HCT116 (cell line): ENCODE measurements around the gene GAGE12E.
"Not testable (repeated sequence)": the region's sequence is repeated elsewhere in the genome, so short reads cannot be mapped to it uniquely, and the experiment has no call there.

ENCODE experiments used
- CEBPB ChIP-seq: IDR thresholded peaks from 2 replicates; pipeline ENCODE4 v1.6.1; 2012; ENCODE audit warnings: low read depth
- CTCF ChIP-seq, 3 experiments: fragments of 200-600 bp in 1 of 3; sonication (generic) in 1 of 3; IDR thresholded peaks in 2 of 3; conservative IDR thresholded peaks in 1 of 3; 2 replicates each; pipeline ENCODE4 v1.5.1; 2012 to 2017; ENCODE audit warnings: low read depth in 2 of 3, low read length in 2 of 3, antibody characterized with exemption in 1 of 3, borderline replicate concordance in 1 of 3, control low read depth in 1 of 3, mild to moderate bottlenecking in 1 of 3, mixed read lengths in 1 of 3, mixed run types in 1 of 3, moderate library complexity in 1 of 3; ENCODE audit not compliant: insufficient read depth in 1 of 3
- EZH2 ChIP-seq: fragments of 200-600 bp; sonication (generic); IDR thresholded peaks from 2 replicates; pipeline ENCODE4 v1.6.1; 2017; ENCODE audit warnings: antibody characterized with exemption, mixed run types
- EZH2phosphoT487 ChIP-seq: fragments of 200-600 bp; IDR thresholded peaks from 2 replicates; pipeline ENCODE4 v1.6.1; 2018; ENCODE audit warnings: antibody characterized with exemption, borderline replicate concordance
- MAX ChIP-seq: IDR thresholded peaks from 2 replicates; pipeline ENCODE4 v1.6.1; 2012
- POLR2A ChIP-seq: IDR thresholded peaks from 2 replicates; pipeline ENCODE4 v1.7.0; 2011; ENCODE audit warnings: borderline replicate concordance; ENCODE audit not compliant: insufficient read depth, insufficient read length; ENCODE audit errors: extremely low read depth
- POLR2AphosphoS5 ChIP-seq: IDR thresholded peaks from 2 replicates; pipeline ENCODE4 v1.6.1; 2011; ENCODE audit warnings: mild to moderate bottlenecking, low read depth, low read length, moderate library complexity
- REST ChIP-seq: IDR thresholded peaks from 2 replicates; pipeline ENCODE4 v1.6.1; 2012; ENCODE audit warnings: low read depth
- SIN3A ChIP-seq: IDR thresholded peaks from 2 replicates; pipeline ENCODE4 v1.6.1; 2012; ENCODE audit warnings: low read depth
- SP1 ChIP-seq: IDR thresholded peaks from 2 replicates; pipeline ENCODE4 v1.6.1; 2012; ENCODE audit warnings: low read depth
- TCF7L2 ChIP-seq: IDR thresholded peaks from 2 replicates; pipeline ENCODE4 v1.7.0; 2011; ENCODE audit warnings: borderline replicate concordance, inconsistent platforms; ENCODE audit not compliant: insufficient read depth, insufficient read length; ENCODE audit errors: extremely low read depth
- YY1 ChIP-seq: IDR thresholded peaks from 2 replicates; pipeline ENCODE4 v1.6.1; 2011; ENCODE audit warnings: low read length, low read depth, moderate library complexity, mild to moderate bottlenecking; ENCODE audit not compliant: insufficient replicate concordance; ENCODE audit errors: extremely low read depth
- TF ChIP-seq, protein P1 (sequence below): IDR thresholded peaks from 2 replicates; pipeline ENCODE4 v1.6.1; 2011; ENCODE audit warnings: mild to moderate bottlenecking, low read length, moderate library complexity; ENCODE audit not compliant: insufficient replicate concordance; ENCODE audit errors: extremely low read depth

- not testable (repeated sequence) for TF ChIP-seq CTCF (IDR thresholded peaks at IDR 0.05 in 2 of 3, conservative IDR thresholded peaks at IDR 0.05 in 1 of 3; ENCODE audit: borderline replicate concordance in 1 of 3, insufficient read depth in 1 of 3, low read depth in 2 of 3, low read length in 2 of 3); REST; EZH2phosphoT487; POLR2AphosphoS5; EZH2; SP1; TCF7L2; CEBPB; POLR2A; MAX; YY1; SIN3A
- TF ChIP-seq, protein P1, sequence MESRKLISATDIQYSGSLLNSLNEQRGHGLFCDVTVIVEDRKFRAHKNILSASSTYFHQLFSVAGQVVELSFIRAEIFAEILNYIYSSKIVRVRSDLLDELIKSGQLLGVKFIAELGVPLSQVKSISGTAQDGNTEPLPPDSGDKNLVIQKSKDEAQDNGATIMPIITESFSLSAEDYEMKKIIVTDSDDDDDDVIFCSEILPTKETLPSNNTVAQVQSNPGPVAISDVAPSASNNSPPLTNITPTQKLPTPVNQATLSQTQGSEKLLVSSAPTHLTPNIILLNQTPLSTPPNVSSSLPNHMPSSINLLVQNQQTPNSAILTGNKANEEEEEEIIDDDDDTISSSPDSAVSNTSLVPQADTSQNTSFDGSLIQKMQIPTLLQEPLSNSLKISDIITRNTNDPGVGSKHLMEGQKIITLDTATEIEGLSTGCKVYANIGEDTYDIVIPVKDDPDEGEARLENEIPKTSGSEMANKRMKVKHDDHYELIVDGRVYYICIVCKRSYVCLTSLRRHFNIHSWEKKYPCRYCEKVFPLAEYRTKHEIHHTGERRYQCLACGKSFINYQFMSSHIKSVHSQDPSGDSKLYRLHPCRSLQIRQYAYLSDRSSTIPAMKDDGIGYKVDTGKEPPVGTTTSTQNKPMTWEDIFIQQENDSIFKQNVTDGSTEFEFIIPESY: not testable (repeated sequence)
Measured at GRCh38 chrX:49541433-49541832, 9.7 kb upstream of the GAGE12E start, which contains the start of gene GAGE12D.
